ENCODE data around the gene PKLR.
A peak's percentile ranks its signal among the peaks of the same experiment; 100 is the strongest.
"Not testable (repeated sequence)": the region's sequence is repeated elsewhere in the genome, so short reads cannot be mapped to it uniquely, and the experiment has no call there.

The PKLR gene

GRCh38 chr1:155255243-155256007 lies 45.8 kb downstream of the PKLR start, which contains the start of gene ENTREP3:
Gene ENTREP3, minus strand, starts transcription at chr1:155255483. Its CDS starts 606 bp downstream, at chr1:155254877.
- DNase-seq (ENCODE audit: low read depth), result peak; percentile 56

- DNase-seq (ENCODE audit: low read depth), result no peak
These were observed 46.5 kb downstream of the PKLR start for GRCh38 chr1:155254714-155255242.

GRCh38 chr1:155254228-155254713 lies 47.0 kb downstream of the PKLR start:
- no peak for DNase-seq (ENCODE audit: low read depth)

- DNase-seq (ENCODE audit: low read depth), result no peak
These were observed 47.4 kb downstream of the PKLR start for GRCh38 chr1:155253797-155254196.

GRCh38 chr1:155253208-155253607 lies 48.0 kb downstream of the PKLR start:
- DNase-seq (ENCODE audit: low read depth), result no peak

GRCh38 chr1:155251566-155251965 lies 49.7 kb downstream of the PKLR start:
- DNase-seq (ENCODE audit: low read depth), result no peak

GRCh38 chr1:155250633-155251449 lies 50.4 kb downstream of the PKLR start:
- DNase-seq (ENCODE audit: low read depth), result peak; percentile 84

- DNase-seq (ENCODE audit: low read depth), result no peak
These were observed 51.0 kb downstream of the PKLR start for GRCh38 chr1:155250246-155250632.

- DNase-seq (ENCODE audit: low read depth), result no peak
These were observed 53.3 kb downstream of the PKLR start for GRCh38 chr1:155247667-155248553.

GRCh38 chr1:155246796-155247195 lies 54.4 kb downstream of the PKLR start:
- DNase-seq (ENCODE audit: low read depth), result not testable (repeated sequence)

- no peak for DNase-seq (ENCODE audit: low read depth)
These were observed 56.1 kb downstream of the PKLR start for GRCh38 chr1:155245163-155245524.

- peak; percentile 99 for DNase-seq (ENCODE audit: low read depth)
These were observed 56.7 kb downstream of the PKLR start for GRCh38 chr1:155244368-155245162.

GRCh38 chr1:155242805-155243358 lies 58.4 kb downstream of the PKLR start:
- DNase-seq (ENCODE audit: low read depth), result no peak

- DNase-seq (ENCODE audit: low read depth), result no peak
These were observed 59.4 kb downstream of the PKLR start for GRCh38 chr1:155241841-155242264.

- DNase-seq (ENCODE audit: low read depth), result peak; percentile 66
These were observed 60.1 kb downstream of the PKLR start for GRCh38 chr1:155241069-155241679.
